Suprapubic skin (tissue), 4 donors: ENCODE data around the gene POLL.

Source experiments
- CTCF ChIP-seq, 2 donors: fragments of 200-600 bp in 1 of 2; fragments of 450-650 bp in 1 of 2; sonication (generic) in 1 of 2; IDR thresholded peaks; one replicate each; pipeline ENCODE4 v1.5.1; 2016 to 2019; ENCODE audit warnings: antibody characterized with exemption in 2 of 2, mild to moderate bottlenecking in 1 of 2, moderate library complexity in 1 of 2
- EP300 ChIP-seq: sonication (generic); formaldehyde crosslinking; IDR thresholded peaks from one replicate; pipeline ENCODE4 v1.6.1; 2017; ENCODE audit warnings: antibody characterized with exemption
- POLR2A ChIP-seq, 2 donors: fragments of 450-650 bp; IDR thresholded peaks; one replicate each; pipeline ENCODE4 v1.6.1; 2017; ENCODE audit warnings: antibody characterized with exemption in 2 of 2, mild to moderate bottlenecking in 2 of 2, moderate library complexity in 2 of 2
- POLR2AphosphoS5 ChIP-seq, 3 donors: sonication (generic); formaldehyde crosslinking; IDR thresholded peaks; one replicate each; pipeline ENCODE4 v1.6.1; 2017; ENCODE audit warnings: antibody characterized with exemption in 3 of 3

- TF ChIP-seq POLR2A (IDR thresholded peaks at IDR 0.05) (no peak), POLR2AphosphoS5 (IDR thresholded peaks at IDR 0.05) (no peak), CTCF (IDR thresholded peaks at IDR 0.05) (no peak), EP300 (no peak)
Observed at GRCh38 chr10:101629837-101630632, 42.0 kb upstream of the POLL start.
